ENCODE results near the gene AOC3.
"Not testable (repeated sequence)": the region's sequence is repeated elsewhere in the genome, so short reads cannot be mapped to it uniquely, and the experiment has no call there.

The AOC3 gene

DNA sequence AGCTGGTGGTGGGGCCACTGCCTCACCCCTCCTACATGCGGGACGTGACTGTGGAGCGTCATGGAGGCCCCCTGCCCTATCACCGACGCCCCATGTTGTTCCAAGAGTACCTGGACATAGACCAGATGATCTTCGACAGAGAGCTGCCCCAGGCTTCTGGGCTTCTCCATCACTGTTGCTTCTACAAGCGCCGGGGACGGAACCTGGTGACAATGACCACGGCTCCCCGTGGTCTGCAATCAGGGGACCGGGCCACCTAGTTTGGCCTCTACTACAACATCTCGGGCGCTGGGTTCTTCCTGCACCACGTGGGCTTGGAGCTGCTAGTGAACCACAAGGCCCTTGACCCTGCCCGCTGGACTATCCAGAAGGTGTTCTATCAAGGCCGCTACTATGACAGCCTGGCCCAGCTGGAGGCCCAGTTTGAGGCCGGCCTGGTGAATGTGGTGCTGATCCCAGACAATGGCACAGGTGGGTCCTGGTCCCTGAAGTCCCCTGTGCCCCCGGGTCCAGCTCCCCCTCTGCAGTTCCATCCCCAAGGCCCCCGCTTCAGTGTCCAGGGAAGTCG, 16.8 kb downstream of the AOC3 start:
- not testable (repeated sequence) for DNase-seq (ENCODE audit: low spot score)

DNA sequence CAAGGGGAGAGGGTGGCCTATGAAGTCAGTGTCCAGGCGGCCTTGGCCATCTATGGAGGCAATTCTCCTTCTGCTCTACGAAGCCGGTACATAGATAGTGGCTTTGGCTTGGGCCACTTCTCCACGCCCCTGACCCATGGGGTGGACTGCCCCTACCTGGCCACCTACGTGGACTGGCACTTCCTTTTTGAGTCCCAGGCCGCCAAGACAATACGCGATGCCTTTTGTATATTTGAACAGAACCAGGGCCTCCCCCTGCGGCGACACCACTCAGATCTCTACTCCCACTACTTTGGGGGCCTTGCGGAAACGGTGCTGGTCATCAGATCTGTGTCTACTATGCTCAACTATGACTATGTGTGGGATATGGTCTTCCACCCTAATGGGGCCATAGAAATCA, 17.3 kb downstream of the AOC3 start:
- no peak for DNase-seq (ENCODE audit: low spot score)

DNA sequence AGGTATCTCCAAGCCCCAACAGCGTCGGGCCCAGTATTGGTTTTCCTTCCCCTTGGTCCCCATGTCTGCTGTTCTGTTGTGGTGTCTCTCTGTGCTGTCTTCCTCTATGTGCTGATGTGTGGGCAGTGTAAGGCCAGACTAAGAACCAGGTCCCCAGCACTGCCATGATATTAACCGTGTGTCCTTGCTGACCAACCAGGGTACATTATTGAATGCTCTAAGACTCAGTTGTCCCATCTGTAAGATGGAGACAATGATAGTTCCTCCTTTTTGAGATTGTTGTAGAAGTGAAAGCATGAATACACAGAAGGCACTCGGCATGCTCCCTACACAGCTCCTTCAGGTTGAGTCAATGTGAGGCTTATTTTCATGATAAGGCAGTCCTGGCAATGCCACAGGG, 20.6 kb downstream of the AOC3 start:
- DNase-seq (ENCODE audit: low spot score) = no peak

DNA sequence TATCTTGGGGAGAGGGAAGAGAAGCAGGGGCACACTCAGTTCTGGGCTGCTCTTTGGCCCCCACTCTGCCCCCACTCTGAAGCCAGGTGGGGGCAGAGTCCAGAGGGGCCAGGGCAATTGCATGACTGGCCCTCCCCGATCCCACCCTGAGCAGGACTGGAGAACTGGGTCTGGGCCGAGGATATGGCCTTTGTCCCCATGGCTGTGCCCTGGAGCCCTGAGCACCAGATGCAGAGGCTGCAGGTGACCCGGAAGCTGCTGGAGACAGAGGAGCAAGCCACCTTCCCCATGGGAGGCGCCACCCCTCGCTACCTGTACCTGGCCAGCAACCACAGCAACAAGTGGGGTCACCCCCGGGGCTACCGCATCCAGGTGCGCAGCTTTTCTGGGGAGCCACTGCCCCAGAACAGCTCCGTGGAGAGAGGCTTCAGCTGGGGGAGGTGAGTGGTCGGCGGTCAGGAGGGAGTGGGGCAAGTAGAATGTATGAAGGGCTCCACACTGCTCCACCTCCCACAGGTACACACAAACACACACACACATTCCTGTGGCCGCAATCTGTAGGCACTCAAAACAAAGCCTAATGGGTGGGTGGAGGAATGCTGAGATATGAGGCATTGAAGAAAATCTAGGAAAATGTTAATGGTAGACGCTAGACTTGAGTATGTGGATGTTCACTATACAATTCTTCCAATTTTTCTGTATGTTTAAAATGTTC, 21.4 kb downstream of the AOC3 start:
- no peak for DNase-seq (ENCODE audit: low spot score)

DNA sequence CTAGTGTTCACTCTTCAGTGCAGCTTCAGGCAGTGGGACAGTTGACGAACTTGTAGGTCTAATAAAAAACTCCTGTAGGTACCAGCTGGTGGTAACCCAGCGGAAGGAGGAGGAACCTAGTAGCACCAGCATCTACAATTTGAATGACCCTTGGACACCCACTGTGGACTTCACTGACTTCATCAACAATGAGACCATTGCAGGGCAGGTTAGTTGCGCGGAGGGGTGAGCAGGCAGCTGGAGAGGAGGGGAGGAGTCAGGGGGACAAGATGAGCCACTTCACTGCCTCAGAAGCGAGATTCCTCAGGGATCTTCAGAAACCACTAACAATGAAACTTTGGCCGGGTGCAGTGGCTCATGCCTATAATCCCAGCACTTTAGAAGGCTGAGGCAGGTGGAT, 22.3 kb downstream of the AOC3 start:
- no peak for DNase-seq (ENCODE audit: low spot score)

DNA sequence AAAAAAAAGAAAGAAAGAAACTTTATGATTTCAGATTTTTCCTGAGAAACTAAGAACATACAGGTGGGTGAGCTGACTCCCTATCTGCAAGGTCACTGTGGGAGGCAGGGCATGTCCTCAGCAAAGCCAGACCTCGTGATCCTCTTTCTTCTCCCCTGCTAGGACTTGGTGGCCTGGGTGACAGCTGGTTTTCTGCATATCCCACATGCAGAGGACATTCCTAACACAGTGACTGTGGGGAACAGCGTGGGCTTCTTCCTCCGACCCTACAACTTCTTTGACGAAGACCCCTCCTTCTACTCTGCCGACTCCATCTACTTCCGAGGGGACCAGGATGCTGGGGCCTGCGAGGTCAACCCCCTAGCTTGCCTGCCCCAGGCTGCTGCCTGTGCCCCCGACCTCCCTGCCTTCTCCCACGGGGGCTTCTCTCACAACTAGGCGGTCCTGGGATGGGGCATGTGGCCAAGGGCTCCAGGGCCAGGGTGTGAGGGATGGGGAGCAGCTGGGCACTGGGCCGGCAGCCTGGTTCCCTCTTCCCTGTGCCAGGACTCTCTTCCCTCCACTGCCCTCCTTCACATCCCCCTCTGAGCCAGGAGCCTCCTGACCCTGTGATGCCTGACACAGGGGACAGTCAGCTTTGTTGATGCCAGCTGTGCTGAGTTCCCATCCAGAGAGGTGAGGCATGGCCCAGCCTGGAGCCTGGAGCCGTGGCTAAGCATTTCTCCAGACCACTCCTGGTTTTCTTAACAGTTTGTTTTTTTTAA, 23.1 kb downstream of the AOC3 start:
- DNase-seq (ENCODE audit: low spot score) = not testable (repeated sequence)

DNA sequence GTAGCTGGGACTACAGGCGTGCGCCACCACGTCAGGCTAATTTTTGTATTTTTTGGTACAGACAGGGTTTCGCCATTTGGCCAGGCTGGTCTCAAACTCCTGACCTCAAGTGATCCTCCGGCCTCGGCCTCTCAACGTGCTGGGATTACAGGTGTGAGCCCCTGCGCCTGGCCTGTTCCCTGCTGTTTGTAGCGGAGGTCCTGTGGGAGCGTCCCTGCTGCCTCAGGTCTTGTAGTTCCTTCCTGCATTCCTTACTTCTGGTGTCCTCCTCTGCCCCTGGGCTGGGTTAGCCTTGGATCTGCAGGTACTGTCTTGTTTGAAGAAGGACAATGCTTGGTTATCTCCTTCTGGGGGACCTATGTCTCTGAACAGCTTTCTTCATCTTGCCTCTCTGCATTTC, 26.0 kb downstream of the AOC3 start:
- no peak for DNase-seq (ENCODE audit: low spot score)

DNA sequence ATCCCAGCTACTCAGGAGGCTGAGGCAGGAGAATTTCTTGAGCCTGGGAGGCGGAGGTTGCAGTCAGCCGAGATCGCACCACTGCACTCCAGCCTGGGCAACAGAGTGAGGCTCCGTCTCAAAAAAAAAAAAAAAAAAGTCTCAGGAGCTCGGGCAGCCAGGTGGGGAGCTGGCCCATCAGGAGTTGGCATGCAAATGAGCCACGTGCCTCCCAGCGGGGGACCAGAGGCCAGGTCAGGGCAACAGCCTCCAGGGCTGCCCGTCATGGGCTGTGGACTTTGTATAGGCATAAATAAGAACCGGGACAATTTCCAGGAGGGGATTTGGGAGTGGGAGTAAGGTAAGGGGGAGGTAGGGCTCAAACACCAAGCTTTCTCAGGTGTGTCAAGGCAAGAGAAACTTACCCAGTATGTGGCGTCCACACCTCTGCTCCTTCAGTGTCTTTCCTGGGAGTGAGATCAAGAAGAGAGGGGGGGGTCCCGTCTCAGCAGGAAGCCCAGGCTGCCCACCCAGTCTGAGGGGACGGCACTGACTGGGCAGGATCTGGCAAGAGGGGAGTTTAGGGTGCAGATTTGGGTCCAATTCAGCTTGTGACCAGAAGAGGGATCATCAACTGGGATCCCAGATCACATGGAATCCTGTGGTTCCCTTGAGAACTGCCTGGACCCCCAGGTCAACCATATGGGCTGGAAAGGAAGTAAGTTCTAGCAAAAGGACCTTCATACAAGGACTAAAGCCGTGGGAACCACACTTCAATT, 27.3 kb downstream of the AOC3 start:
- DNase-seq (ENCODE audit: low spot score) = no peak

DNA sequence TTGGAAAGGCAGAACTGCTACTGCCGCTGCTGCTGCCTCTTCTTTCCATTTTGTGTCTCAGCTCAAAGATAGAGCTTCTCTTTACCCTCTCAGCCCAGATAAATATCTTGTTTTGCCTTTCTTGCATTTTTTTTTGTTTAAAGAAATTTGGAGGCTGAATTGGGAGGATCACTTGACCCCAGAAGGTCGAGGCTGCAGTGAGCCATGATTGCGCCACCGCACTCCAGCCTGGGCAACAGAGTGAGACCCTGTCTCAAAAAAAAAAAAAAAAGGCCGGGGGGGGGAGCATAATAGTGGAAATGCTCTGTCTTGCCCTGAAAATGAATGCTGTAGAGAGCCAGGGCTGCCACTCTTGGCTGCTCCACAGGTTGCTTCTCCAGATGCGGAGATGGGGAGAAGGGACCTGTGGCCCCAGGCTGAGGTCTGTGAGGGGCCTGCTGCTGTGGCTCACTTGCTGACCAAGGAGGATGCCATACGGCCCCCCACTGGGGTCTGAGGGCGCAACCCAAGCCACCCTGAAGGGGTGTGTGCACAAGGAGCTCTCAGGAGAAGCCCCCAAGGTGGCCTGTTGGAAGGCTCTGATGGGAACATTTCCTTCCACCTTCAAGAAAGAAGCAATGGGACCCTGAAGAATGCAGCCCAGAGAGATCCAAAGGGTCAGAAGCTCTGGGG, 28.1 kb downstream of the AOC3 start:
- no peak for DNase-seq (ENCODE audit: low spot score)

DNA sequence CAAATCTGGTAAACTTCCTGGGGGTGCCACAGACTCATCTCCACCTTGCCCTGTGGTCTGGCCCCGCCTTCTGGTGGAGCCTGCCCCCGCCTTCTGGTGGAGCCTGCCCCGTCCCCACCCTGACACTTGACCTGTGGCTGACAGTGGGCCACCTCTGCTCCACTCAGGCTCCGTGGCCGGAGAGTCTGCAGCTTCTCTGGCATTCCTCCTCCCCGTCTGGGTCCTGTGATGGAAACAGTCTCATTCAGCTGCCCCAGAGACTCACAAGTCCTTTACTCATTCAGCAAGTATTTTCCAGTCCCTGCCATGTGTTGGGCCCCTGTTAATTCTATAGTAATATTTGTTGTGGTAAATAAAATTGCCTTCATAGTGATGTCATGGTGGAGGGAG, 28.6 kb downstream of the AOC3 start:
- no peak for DNase-seq (ENCODE audit: low spot score)

DNA sequence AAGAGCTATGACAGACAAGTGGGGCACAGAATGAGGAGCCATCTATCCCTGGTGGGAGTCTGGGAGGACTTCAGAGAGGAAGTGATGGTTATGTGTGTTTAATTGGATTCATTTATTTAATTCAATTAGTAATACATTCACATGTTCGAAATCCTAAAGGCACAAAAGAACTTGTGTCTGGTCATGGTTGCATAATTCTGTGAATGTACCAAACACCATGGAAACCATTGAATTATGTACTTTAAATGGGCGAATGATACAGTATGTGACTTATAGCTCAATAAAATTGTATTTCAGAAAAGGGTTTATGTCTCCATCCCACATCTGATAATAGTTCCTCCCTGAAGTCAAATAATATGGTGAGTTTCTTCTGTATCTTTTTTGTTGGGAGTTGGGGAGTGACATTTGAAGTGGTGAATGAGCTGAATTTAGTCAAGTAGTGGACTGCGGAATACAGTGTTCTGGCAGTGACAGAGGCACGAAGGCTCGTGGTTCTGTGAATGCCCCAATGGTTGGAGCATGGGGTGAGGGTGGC, 29.8 kb downstream of the AOC3 start:
- no peak for DNase-seq (ENCODE audit: low spot score)

DNA sequence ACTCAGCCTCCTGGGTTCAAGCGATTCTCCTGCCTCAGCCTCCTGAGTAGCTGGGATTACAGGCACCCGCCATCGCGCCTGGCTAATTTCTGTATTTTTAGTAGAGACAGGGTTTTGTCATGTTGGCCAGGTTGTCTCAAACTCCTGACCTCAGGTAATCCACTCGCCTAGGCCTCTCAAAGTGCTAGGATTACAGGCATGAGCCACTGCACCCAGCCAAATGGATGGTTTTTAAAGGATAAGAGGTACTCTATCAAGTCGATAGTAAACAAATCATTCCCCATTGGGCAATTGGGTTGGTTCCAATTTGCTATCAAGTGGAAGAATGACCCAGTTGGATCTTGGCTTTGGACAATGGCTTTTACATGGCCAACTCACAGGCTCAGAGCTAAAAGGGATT, 30.7 kb downstream of the AOC3 start:
- not testable (repeated sequence) for DNase-seq (ENCODE audit: low spot score)

DNA sequence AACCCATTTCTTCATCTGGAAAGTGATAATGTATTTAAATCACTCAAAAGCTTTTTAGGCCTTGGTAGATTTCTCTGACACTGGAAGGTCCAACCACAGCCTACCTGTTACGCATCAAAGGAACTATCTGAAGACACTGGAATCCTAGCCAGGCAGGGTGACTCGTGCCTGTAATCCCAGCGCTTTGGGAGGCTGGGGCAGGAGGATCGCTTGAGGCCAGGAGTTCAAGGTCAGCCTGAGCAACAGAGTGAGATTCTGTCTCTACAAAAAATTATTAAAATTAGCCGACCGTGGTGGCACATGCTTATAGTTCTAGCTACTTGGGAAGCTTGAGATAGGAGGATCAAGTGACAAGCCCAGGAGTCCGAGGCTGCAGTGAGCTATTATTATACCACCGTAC, 31.2 kb downstream of the AOC3 start:
- DNase-seq (ENCODE audit: low spot score) = no peak

DNA sequence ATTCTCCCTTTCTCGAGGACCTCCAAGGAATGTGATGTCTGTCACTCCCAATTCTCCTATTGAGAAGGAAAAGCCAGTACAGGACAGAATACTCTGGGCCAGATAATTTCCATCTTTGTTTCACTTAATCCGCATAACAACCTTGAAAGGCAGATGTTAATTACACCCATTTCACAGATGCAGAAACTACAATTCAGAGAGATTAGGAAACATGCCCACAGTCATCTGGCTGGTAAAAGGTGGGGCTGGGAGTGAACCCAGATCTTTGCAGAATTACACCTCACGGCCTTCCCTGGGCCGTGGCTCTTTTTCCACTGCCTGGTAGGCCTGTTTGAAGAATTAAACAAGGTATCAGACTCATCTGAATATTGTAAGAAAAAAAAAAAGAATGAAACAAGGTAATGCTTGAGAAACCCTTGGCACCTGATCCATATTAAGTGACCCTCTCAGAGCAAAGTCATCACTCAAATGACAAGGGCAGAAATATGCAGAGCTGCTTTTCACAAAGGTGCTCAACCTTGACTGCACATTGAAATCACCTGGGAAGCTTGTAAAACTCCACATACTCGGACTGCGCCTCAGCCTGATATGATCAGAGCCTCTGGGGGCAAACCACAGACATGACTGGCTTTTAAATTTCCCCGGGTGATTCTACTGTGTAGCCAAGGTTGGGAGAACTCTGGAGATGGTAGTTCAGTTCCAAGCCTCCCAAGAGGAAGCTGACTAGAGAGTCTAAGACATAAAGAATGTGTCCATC, 33.0 kb downstream of the AOC3 start:
- DNase-seq (ENCODE audit: low spot score) = no peak

DNA sequence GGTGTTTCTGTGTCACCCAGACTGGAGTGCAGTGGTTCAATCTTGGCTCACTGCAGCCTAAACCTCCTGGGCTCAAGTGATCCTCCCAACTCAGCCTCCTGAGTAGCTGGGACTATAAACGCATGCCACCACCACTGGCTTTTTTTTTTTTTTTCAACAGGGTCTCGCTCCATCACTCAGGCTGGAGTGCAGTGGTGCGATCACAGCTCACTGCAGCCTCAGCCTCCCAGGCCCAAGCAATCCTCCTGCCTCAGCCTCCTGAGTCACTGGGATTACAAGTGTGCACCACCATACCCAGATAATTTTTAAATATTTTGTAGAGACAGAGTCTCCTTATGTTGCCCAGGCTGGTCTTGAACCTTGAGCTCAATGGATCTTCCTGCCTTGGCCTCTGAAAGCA, 34.8 kb downstream of the AOC3 start:
- DNase-seq (ENCODE audit: low spot score) = not testable (repeated sequence)

DNA sequence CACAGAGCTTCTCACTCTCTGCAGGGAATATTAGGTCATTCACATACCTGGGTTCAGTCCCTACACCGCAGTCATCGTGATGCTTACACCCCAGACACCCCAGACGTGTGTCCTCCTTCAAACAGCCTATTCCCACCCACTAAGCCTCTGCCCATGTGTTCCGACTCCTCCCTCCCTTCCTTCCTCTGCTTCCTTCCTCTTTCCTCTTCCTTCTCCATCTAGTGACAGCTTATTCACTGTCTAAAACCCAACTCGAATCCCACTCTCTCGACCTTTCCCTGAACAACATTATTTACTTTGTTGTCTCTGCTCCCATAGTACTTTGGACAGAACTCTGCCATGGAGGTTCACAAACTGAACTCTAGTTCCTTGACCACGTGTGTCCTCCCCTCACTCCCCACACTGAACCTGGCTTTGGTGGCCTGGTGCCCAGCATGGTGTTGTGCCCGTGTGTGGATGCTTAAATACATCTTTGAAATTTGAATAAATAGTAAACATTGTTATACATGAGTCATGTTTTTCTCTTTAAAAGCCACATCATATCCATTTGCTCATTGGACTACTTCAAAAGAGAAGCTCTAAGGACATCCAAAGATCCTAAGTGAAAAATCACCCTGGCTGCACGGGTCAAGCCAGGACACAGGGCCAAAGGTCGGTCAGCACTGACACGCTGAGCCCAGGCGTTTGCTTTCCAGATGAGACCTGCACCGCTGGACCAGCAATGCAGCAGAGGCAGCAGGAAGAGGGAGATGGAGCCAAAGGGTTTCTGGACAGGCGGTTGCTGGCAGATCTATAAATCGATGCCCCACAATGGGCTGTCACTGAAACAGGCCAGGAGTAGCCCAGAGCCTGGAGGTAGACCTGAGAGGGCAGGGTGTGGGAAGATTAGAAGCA, 35.5 kb downstream of the AOC3 start:
- no peak for DNase-seq (ENCODE audit: low spot score)

DNA sequence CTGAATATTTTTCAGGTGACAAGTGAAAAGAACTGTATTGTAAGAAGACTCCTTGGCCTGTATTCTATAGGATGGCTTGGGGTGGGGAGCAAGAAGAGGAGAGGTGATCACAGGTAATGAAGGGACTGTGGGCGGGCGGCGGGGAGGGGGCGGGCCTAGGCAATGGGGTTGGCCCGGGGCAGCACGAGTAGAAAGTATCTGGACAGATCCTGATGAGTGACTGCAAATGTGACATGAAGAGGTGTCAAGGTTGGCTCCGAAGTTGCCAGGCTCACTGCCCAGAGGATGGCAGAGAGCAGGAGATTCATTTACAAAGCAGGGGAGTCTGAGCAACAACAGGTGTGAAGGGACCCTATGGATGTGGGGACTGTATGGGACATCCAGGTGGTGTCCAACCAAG, 38.8 kb downstream of the AOC3 start:
- DNase-seq (ENCODE audit: low spot score) = no peak

DNA sequence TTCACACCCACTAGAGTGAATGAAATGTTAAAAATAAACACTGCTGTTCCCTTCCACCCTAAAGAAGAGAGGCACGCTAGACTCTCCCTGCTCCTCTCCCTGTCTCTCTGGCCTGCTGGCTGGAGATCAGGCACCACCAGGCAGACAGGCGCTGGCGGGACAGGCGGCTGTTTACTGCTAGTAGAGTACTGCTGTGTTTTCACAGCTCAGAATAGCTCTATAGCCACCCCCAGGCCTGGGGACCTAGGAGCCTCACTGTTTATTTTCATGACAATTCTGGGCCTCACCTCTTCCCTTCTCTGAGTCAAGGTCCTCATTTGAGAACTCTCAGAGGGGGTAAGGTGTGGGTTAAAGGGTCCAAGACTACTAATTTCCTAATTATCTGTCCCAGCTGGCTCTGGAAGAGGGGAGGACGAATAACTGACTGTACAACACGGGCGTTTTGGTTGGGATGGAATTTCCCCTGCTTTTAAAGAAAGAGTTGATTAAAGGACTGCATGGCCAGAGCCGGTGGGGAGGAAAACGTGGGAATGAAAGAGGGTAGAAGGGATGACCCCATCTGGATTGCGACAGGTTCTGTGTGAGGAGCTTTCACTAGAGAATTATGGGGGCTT, 40.6 kb downstream of the AOC3 start:
- no peak for DNase-seq (ENCODE audit: low spot score)

DNA sequence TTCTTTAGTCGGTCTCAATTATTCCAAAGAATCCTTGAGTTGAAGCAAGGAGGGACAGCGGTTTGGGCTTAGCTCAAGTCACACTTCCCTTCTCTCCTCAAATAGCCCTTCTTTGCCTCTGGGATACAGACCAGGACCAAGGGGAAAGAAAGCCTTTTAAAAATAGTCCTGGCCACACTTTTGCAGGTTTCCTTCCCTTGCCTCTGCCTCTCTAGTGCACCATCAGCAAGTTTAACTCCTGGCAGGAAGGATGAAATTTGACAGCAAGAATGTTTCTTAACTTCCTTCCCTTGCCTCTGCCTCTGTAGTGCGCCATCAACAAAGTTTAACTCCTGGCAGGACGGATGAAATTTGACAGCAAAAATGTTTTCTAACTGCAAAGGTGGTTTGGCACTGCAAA, 42.4 kb downstream of the AOC3 start:
- DNase-seq (ENCODE audit: low spot score) = no peak
